SK-N-SH (cell line): ENCODE measurements around the gene SYT11. TPM values are rescaled to one million over a fixed set of nuclear protein-coding genes. Genes with fewer than 3 reads are reported as not detected.

Experiments
- CTCF ChIA-PET: fragments of 300-600, 350-600 bp; formaldehyde crosslinking; extraction: SDS; loops from one replicate; lab custom pipeline; 2021; lab: Yijun Ruan, JAX
- POLR2A ChIA-PET: fragments of 350-600 bp; sonication (Branson Sonifier 250); formaldehyde crosslinking; extraction: SDS; loops from one replicate; lab custom pipeline; 2020; ENCODE audit warnings: antibody characterized with exemption, inconsistent platforms; lab: Yijun Ruan, JAX
- DNase-seq: peaks from one replicate; pipeline ENCODE4 v3.0.0; 2012
- H2AFZ ChIP-seq: fragments of 200-600 bp; sonication (generic); 2 replicates; pipeline ENCODE4 v1.8.1; 2016; ENCODE audit warnings: antibody characterized with exemption, mild to moderate bottlenecking, low read depth
- H3F3A ChIP-seq: fragments of 200-600 bp; sonication (generic); replicated peaks from 2 replicates; pipeline ENCODE3; 2016; ENCODE audit warnings: antibody characterized with exemption, mild to moderate bottlenecking; ENCODE audit not compliant: insufficient read depth
- H3K27ac ChIP-seq, 2 experiments: fragments of 200-500 bp in 1 of 2; fragments of 200-600 bp in 1 of 2; sonication (Bioruptor generic) in 1 of 2; sonication (generic), shearing (Covaris generic) in 1 of 2; 2 replicates each; pipeline versions ENCODE4 v1.5.1 to v1.6.1; 2014 to 2016; ENCODE audit warnings: low read depth in 2 of 2, inconsistent platforms in 1 of 2, low read length in 1 of 2, mild to moderate bottlenecking in 1 of 2, mixed read lengths in 1 of 2
- H3K27me3 ChIP-seq: fragments of 200-600 bp; sonication (generic), shearing (Covaris generic); 2 replicates; pipeline ENCODE4 v1.6.1; 2016; ENCODE audit warnings: mixed run types; ENCODE audit not compliant: insufficient read depth
- H3K36me3 ChIP-seq, 2 experiments: fragments of 200-500 bp in 1 of 2; fragments of 200-600 bp in 1 of 2; sonication (Bioruptor generic) in 1 of 2; sonication (generic) in 1 of 2; replicated peaks in 1 of 2; 2 replicates each; pipeline versions ENCODE3 to v1.5.1; 2014 to 2016; ENCODE audit warnings: low read length in 1 of 2, mild to moderate bottlenecking in 1 of 2; ENCODE audit not compliant: insufficient read depth in 2 of 2, control insufficient read depth in 1 of 2
- H3K4me1 ChIP-seq, 2 experiments: fragments of 200-500 bp in 1 of 2; fragments of 200-600 bp in 1 of 2; sonication (Bioruptor generic) in 1 of 2; sonication (generic), shearing (Covaris generic) in 1 of 2; 2 replicates each; pipeline versions ENCODE4 v1.5.1 to v1.6.1; 2014 to 2016; ENCODE audit warnings: low read depth in 1 of 2, low read length in 1 of 2, mixed run types in 1 of 2; ENCODE audit not compliant: insufficient read depth in 2 of 2, control insufficient read depth in 1 of 2
- H3K4me2 ChIP-seq: fragments of 200-600 bp; sonication (generic), shearing (Covaris generic); 2 replicates; pipeline ENCODE4 v1.6.1; 2017; ENCODE audit warnings: mixed run types
- H3K4me3 ChIP-seq, 2 experiments: fragments of 200-500 bp in 1 of 2; fragments of 200-600 bp in 1 of 2; sonication (Bioruptor generic) in 1 of 2; sonication (generic), shearing (Covaris generic) in 1 of 2; 2 replicates each; pipeline versions ENCODE4 v1.5.1 to v1.8.1; 2014 to 2016; ENCODE audit warnings: low read depth in 2 of 2, inconsistent platforms in 1 of 2, low read length in 1 of 2, mild to moderate bottlenecking in 1 of 2, mixed read lengths in 1 of 2, moderate library complexity in 1 of 2
- H3K79me2 ChIP-seq: fragments of 200-600 bp; sonication (generic); 2 replicates; pipeline ENCODE4 v1.8.1; 2017; ENCODE audit warnings: mild to moderate bottlenecking; ENCODE audit not compliant: insufficient read depth
- H3K9ac ChIP-seq: fragments of 200-600 bp; sonication (generic); 2 replicates; pipeline ENCODE4 v1.6.1; 2017; ENCODE audit warnings: mixed run types
- H3K9me2 ChIP-seq: fragments of 200-600 bp; sonication (generic); 2 replicates; pipeline ENCODE4 v1.6.1; 2017; ENCODE audit warnings: mixed run types
- H3K9me3 ChIP-seq: fragments of 200-600 bp; sonication (generic); 2 replicates; pipeline ENCODE4 v1.6.1; 2017; ENCODE audit warnings: mixed run types, mild to moderate bottlenecking, moderate library complexity
- H4K20me1 ChIP-seq: fragments of 200-600 bp; sonication (generic); 2 replicates; pipeline ENCODE4 v1.6.1; 2017; ENCODE audit warnings: mild to moderate bottlenecking, mixed run types; ENCODE audit not compliant: insufficient read depth
- CHD2 ChIP-seq: fragments of 150-350 bp; IDR thresholded peaks from 2 replicates; pipeline ENCODE4 v1.6.1; 2018; ENCODE audit warnings: low read length; ENCODE audit not compliant: partially characterized antibody
- ELF1 ChIP-seq: IDR thresholded peaks from 2 replicates; pipeline ENCODE4 v1.4.0; 2012
- EP300 ChIP-seq, 2 experiments: IDR thresholded peaks; 2 replicates each; pipeline versions ENCODE4 v1.4.0 to v1.6.1; 2012; ENCODE audit warnings: borderline replicate concordance in 1 of 2, low read depth in 1 of 2, low read length in 1 of 2
- FOSL2 ChIP-seq: IDR thresholded peaks from 2 replicates; pipeline ENCODE4 v1.4.0; 2012; ENCODE audit warnings: low read depth, mild to moderate bottlenecking, moderate library complexity, borderline replicate concordance
- GABPA ChIP-seq: IDR thresholded peaks from 2 replicates; pipeline ENCODE4 v1.4.0; 2012; ENCODE audit warnings: low read depth, mild to moderate bottlenecking
- GATA2 ChIP-seq: sonication (generic); formaldehyde crosslinking; IDR thresholded peaks from 2 replicates; pipeline ENCODE4 v1.5.0; 2020; ENCODE audit warnings: mild to moderate bottlenecking, missing genetic modification reagents
- IRF3 ChIP-seq: fragments of 150-350 bp; IDR thresholded peaks from 2 replicates; pipeline ENCODE4 v1.6.1; 2016; ENCODE audit warnings: mild to moderate bottlenecking, low read depth, low read length
- JUND ChIP-seq: IDR thresholded peaks from 2 replicates; pipeline ENCODE4 v1.4.0; 2012
- MAX ChIP-seq: IDR thresholded peaks from 2 replicates; pipeline ENCODE4 v1.4.0; 2012; ENCODE audit warnings: low read depth
- MEF2A ChIP-seq: IDR thresholded peaks from 2 replicates; pipeline ENCODE4 v1.4.0; 2012; ENCODE audit warnings: low read depth, borderline replicate concordance
- MXI1 ChIP-seq: IDR thresholded peaks from 2 replicates; pipeline ENCODE4 v1.6.1; 2012; ENCODE audit warnings: mild to moderate bottlenecking, low read depth, low read length, improper control_type of control experiment
- NRF1 ChIP-seq: IDR thresholded peaks from 2 replicates; pipeline ENCODE4 v1.6.1; 2012; ENCODE audit warnings: low read depth, mild to moderate bottlenecking, low read length
- POLR2AphosphoS5 ChIP-seq: IDR thresholded peaks from 2 replicates; pipeline ENCODE4 v1.6.1; 2012; ENCODE audit warnings: low read depth, low read length
- REST ChIP-seq: IDR thresholded peaks from 2 replicates; pipeline ENCODE4 v1.6.1; 2012; ENCODE audit warnings: mild to moderate bottlenecking, low read depth, low read length, moderate library complexity
- RFX5 ChIP-seq: IDR thresholded peaks from 2 replicates; pipeline ENCODE4 v1.6.1; 2012; ENCODE audit warnings: mild to moderate bottlenecking, improper control_type of control experiment, low read length
- SIN3A ChIP-seq: IDR thresholded peaks from 2 replicates; pipeline ENCODE4 v1.6.1; 2012; ENCODE audit warnings: low read depth, mild to moderate bottlenecking, low read length, moderate library complexity, borderline replicate concordance
- SMC3 ChIP-seq: IDR thresholded peaks from 2 replicates; pipeline ENCODE4 v1.6.1; 2012; ENCODE audit warnings: low read depth, low read length, improper control_type of control experiment
- TAF1 ChIP-seq: IDR thresholded peaks from 2 replicates; pipeline ENCODE4 v1.6.1; 2012; ENCODE audit warnings: low read depth, mild to moderate bottlenecking, low read length, moderate library complexity, borderline replicate concordance
- TCF12 ChIP-seq: IDR thresholded peaks from 2 replicates; pipeline ENCODE4 v1.4.0; 2012
- TEAD4 ChIP-seq: IDR thresholded peaks from 2 replicates; pipeline ENCODE4 v1.4.0; 2012; ENCODE audit warnings: mild to moderate bottlenecking, borderline replicate concordance; ENCODE audit not compliant: insufficient read depth
- YY1 ChIP-seq: IDR thresholded peaks from 2 replicates; pipeline ENCODE4 v1.4.0; 2012; ENCODE audit warnings: low read depth, mild to moderate bottlenecking
- WGBS: methylation state at CpG from one replicate; pipeline ENCODE4 v1.1.6; 2017; ENCODE audit warnings: low lambda C conversion rate; 5-methylcytosine and 5-hydroxymethylcytosine counted together
- polyA plus RNA-seq, 3 experiments: library from polyadenylated mRNA; depleted of rRNA; stranded (reverse); fragments of >200 nt; gene quantifications; 2 replicates each; pipeline ENCODE4 v1.2.3, GENCODE V29; 2012

Gene SYT11
- polyA plus RNA-seq, 1 of the 3 experiments (the other 2 are of a cell fraction) = 26.7 TPM

GRCh38 chr1:155856975-155857930 is 2.1 kb upstream of the SYT11 start, which contains the start of gene GON4L:
Gene GON4L (minus strand): TSS chr1:155857214. CDS start chr1:155853780, 3,434 bp downstream.
- TF ChIP-seq TCF12 (no peak), REST (no peak), TAF1 (peak; percentile 85), GATA2 (no peak), TEAD4 (no peak), FOSL2 (peak; percentile 28; the same call in 1 of the 2 replicates), MAX (peak; percentile 87), SMC3 (no peak), POLR2AphosphoS5 (peak; percentile 91; the same call in 1 of the 2 replicates), ELF1 (peak; percentile 61; the same call in 1 of the 2 replicates), MEF2A (no peak), GABPA (peak; percentile 79), EP300 (IDR thresholded peaks at IDR 0.05; ENCODE audit: borderline replicate concordance in 1 of 2, low read depth in 1 of 2, low read length in 1 of 2) (no peak), SIN3A (0 out of 2 replicates have a peak, but pooled peaks have one; percentile 52), YY1 (peak; percentile 93), NRF1 (peak; percentile 78), MXI1 (no peak; the same call in 1 of the 2 replicates), JUND (peak; percentile 14; the same call in 1 of the 2 replicates), CHD2 (peak; percentile 55), RFX5 (no peak), IRF3 (no peak)
- POLR2A ChIA-PET = interaction anchor here (0.6 to 1.7 kb wide), 4 partner anchors 15 to 356 kb away, joined by 3 to 6 read pairs (median 3); partner anchors contain the start of gene PMF1
- Histone ChIP-seq H2AFZ (peak within 1 kb of the TSS; percentile 87), H3K27me3 (no peaks in the 10 kb centered on the region), H3K9me2 (no peaks in the 10 kb centered on the region), H3K79me2 (peaks cover 76% of the 10 kb centered on the region), H3K9ac (peak within 1 kb of the TSS; percentile 73), H3K27ac (peak within 1 kb of the TSS; percentile 62), H3K4me3 (peak within 1 kb of the TSS; percentile 72 to 79), H3K4me2 (peak within 1 kb of the TSS; percentile 87), H4K20me1 (no peaks in the 10 kb centered on the region), H3F3A (peaks cover 39% of the 10 kb centered on the region), H3K9me3 (no peaks in the 10 kb centered on the region), H3K4me1 (peaks cover 9 to 17% of the 10 kb centered on the region in 2 experiments; a peak in 3 of 4 replicates), H3K36me3 (peaks cover 25 to 28% of the 10 kb centered on the region in 2 experiments)
- CTCF ChIA-PET = interaction anchor here (0.7 to 1.6 kb wide), 5 partner anchors 15 to 1890 kb away, joined by 3 to 9 read pairs (median 4); partner anchors contain the start of genes CREB3L4 and RIT1
- peak; percentile 88 for DNase-seq
- WGBS = 7% methylated on average over 41 of the region's 46 CpGs
